MV-4-11 (cell line): ENCODE data around the gene PVALB.

ENCODE experiments used
- DNase-seq: peaks from one replicate; lab custom pipeline; 2025; lab: John Stamatoyannopoulos, UW

The PVALB gene

DNA sequence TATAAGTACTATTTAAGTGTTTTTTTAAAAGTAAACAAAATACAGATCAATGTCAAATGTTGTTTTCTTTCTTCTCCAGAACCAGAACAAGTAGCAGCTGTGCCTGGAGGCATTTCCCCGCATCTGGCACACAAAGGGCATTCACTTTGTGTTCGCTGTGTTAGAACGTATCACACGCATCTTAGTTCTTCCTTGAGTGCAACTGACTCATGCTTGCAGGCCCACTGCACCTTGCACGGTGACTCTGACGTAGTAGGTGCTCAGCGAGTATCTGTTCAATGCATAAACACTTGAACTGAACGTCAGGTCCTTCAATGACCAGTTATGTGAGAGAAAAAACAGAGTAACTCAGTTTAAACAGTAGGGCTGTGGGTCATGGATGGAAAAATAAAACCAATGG lies 44.4 kb downstream of the PVALB start:
- no peak for DNase-seq

DNA sequence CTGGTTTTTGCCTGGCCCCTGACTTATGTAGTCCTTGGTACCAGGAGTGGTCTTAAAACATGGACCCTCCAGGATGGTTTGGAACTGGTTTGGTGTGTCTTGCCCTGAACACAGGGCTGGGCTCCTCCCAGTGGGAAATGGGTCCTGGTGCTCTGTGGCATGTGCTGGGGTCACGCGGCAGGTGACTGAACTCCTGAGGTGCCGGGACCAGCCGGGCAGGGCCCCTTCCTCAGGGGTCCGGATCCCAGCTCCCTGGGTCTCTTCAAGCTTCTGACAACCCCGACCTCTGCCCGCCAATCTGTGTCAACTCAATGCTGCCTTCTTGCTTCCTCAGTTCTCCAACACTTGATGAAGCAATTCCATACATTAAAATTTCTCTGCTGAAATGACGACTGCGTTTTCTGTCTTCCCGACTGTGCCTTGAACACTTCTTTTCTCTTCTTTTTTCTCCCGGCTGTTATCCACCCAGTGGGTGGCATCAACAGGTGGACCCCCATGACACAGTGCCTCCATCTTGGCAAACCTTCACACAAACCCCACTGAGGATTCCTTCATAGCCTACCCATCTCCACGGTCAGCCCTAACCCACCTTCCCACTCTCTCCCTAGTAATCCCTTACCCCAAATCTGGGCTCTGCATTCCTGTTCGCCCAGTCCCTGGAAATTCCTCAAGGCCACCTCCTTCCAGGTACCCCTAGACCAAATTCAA lies 45.3 kb downstream of the PVALB start:
- DNase-seq: no peak

- peak; percentile 28 for DNase-seq
These were observed 46.2 kb downstream of the PVALB start for GRCh38 chr22:36770513-36771231.

DNA sequence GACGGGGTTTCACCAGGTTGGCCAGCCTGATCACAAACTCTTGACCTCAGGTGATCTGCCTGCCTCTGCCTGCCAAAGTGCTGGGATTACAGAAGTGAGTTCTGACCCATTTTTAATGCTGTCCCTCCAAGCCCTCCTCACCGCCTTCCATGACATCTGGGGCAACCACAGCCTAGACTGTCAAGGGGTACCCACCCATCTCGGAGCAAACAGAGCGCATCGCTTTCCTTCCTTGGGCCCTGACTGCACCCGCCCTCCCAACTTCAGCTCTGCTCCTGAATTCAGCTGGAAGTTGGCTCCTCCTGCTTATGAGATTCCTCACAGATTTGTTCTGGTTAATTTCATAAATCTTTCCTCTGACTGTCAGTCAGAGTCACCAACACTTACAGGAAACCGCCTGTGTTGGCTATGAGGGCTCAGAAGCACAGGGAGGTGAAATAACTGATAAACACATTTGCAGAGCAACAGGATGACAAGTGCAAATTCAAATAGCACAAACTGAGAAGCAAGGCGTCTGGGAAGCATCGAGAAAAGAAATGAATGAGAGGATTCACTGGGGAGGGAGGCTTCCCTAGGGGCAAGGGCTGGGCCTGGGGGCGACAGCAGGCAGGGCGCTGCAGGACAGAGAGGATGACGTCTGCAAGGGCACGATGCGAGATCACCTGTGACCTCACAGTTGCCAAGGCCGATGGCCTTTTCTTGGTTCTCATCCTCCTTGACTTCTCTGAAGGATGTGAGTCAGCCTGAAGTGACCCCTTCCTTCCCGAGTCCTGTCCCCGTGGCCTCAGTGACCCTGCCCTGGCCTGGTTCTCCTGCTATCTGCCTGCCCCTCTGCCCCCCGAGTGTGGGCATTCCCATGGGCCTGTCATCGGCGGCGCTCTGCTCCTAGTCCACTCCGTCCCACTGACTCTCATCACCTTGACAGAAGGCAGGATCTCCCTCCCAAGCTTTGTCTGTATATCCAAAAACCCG lies 47.0 kb downstream of the PVALB start:
- DNase-seq: no peak

DNA sequence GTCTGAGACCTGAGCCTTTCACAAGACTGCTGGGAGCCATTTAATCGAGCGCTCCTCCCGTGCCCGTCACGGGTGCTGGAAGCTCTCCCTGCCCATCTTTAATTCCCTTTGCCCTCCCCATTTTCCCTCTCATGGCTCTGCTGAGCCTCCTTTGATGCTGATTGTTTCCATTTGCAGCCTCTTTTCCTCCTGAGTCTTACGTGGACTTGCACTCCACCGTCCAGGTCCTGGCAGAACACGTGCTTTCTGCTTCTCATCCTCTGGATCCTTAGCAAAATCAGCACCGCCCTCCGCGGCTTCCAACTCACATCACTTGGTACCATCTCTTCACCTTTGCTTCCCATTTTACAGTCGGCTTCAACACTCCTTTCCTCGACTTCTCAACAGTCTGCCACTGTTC lies 48.2 kb downstream of the PVALB start:
- DNase-seq: no peak

DNA sequence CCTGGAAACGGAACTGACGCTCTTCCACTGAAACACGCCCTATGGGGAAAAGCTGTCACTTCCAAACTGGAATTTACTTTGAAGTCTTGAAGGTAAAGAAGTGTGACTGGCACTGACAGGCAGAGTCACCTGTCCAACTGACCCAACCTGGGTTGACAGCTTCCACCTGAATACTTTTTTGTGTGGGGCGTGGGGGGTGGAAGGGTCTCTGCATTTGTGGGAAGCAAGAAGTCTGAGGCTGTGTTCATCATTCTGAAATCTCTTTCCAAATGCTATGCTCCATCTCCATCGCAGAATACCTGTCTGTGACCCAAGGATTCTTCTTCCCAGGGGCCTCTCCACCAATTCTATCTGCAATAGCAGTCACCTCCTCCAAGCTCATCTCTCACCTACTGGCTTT lies 48.7 kb downstream of the PVALB start:
- no peak for DNase-seq

GRCh38 chr22:36767035-36767775 lies 49.6 kb downstream of the PVALB start:
- no peak for DNase-seq

- DNase-seq: peak; percentile 20
These were observed 50.8 kb downstream of the PVALB start for GRCh38 chr22:36765943-36766450.

- DNase-seq: no peak
These were observed 51.5 kb downstream of the PVALB start for GRCh38 chr22:36765131-36765942.

DNA sequence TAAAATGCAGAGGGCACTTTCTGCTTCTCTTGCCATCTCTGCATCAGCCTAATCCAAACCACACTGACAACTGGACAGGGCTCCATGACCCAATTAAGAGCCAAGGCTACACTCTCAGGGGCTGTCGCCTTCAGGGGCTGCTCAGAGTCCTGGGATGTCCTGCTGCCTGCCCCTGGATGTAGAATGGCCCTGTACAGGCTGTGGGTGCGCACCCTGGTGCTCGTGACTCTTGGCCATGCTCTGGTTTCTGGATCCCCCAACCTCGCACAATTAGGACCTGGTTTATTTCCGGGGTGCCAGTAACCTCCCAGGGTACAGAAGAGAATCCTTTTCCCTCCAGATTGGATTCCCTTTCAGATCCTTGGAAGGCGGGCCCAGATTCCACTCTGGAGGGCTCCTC lies 52.2 kb downstream of the PVALB start:
- DNase-seq: no peak

- no peak for DNase-seq
These were observed 52.8 kb downstream of the PVALB start for GRCh38 chr22:36764060-36764459.

- no peak for DNase-seq
These were observed 53.3 kb downstream of the PVALB start for GRCh38 chr22:36763576-36763975.

DNA sequence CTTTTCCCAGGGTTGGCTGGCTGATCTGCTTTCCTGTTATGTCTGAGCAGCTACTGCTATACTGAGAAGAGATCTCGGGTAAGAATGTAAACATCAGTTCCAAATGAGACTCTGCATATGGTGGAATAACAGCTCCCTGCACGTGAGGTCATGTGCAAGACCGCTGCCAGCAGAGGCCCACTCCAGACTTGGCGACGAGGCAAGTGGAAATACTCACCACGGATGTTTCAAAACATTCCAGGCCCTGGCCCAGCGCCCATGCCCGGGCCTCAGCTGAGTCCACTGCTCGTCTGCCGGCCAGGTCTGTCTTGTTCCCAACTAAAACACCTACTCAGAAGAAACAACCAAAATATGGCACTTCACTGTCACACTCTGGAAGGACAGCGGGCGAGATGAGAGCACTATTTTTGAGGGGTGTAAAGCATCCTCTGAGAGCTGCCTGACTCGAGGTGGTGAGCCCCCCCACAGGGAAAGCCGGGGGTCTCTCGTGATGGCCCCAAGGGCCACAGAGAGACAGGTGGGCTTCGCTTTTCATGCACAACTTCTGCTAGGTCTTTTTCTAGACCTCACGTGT lies 54.1 kb downstream of the PVALB start:
- no peak for DNase-seq

- DNase-seq: no peak
These were observed 55.1 kb downstream of the PVALB start for GRCh38 chr22:36761553-36762240.

DNA sequence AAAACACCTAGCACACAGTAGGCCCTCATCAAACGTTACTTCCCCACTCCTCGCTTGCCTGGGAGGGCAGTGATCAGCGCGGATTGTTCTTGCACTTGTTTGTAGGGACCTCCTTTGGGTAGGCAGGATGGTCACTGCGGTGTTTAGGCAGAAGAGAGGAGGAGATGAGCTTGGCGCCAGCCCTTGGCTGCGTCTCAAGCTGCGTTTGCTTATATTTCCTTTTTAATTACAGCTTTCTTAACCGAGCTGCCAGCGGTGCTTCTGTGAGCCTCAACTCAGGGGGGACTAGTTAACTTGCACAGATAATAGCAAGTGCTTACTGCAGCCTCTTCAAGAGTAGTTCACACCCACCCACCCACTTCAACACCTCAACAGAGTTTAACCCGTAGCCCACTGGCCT lies 56.0 kb downstream of the PVALB start:
- no peak for DNase-seq

DNA sequence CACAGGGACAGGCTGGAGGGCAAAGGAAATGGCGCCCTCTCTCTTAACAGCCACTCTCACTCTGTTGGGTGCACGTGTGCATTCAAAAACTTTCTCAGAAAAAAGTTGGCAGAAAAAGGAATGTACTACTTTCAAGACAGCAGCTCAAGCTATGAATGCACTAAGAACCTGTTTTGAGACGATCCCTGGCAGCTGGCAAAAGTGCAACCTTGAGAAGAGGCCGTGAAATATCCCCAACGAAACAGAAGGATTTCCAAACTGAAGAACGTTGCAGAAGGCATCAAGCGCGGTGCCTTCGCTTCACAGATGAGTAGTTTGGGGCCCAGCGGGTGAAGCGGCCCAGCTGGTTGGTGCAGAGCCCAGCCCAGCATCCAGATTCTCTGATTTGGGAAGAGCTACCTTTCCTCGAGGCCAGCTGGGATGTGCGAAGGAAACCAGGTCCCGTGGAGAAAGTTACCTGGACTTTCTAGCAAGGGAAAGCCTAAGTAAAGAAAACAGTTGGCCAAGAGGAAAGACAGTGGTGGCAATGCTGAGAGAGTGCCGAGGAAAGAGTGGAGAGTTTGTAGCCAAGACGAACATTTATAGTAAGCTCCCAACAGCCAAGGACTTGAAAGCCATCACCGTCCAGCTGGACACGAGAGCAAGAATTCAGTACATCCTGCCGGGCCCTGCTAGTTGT lies 57.2 kb downstream of the PVALB start:
- no peak for DNase-seq

DNA sequence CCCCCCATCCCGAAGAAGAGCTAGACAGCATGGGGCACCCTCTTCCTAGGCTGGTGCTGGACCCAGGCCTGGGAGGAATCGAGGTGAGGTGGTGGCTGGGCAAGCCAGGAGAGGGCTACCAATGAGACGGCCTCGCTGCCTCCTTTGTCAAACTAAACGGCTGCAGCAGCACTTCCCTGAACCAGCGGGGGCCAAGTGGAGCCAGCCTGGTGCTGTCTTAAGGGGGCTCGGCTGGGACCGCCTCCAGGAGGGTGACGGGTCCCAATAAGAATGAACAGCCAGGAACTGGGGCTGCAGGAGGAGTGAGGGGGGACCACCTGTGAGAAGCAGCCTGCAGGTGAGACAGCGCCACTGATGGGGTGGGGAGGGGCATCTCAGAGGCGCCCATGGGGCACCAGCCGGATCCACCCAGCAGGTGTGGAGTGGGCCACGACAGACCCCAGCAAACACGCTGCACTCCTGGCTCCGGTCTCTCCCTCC lies 58.0 kb downstream of the PVALB start:
- DNase-seq: no peak

- peak; percentile 60 for DNase-seq
These were observed 59.1 kb downstream of the PVALB start for GRCh38 chr22:36757668-36758211.
